Measurements from ENCODE around the gene MED13L.

- no peak for TF ChIP-seq FOXA1 (IDR thresholded peaks at IDR 0.05)
- no peak for TF ChIP-seq FOXK2 (IDR thresholded peaks at IDR 0.05)
- TF ChIP-seq BHLHE40 (IDR thresholded peaks at IDR 0.05; ENCODE audit: borderline replicate concordance) = no peak
- no peak for TF ChIP-seq ELF4 (IDR thresholded peaks at IDR 0.05)
- TF ChIP-seq SP1 (IDR thresholded peaks at IDR 0.05) = no peak
Observed at GRCh38 chr12:116092776-116093175, 184.7 kb downstream of the MED13L start.

Measured in HEK293T (cell line).